HepG2 (cell line): ENCODE data around the gene FRMD4A.

Experiments used
- CTCF ChIP-seq: sonication (generic); formaldehyde crosslinking; IDR thresholded peaks from 2 replicates; pipeline ENCODE4 v1.5.0; 2020; ENCODE audit warnings: mild to moderate bottlenecking, missing genetic modification reagents, moderate library complexity
- EP300 ChIP-seq, 3 experiments: sonication (generic) in 1 of 3; formaldehyde crosslinking in 1 of 3; IDR thresholded peaks; 2 replicates each; pipeline versions ENCODE4 v1.5.1 to v1.6.1; 2011 to 2020; ENCODE audit warnings: low read depth in 2 of 3, low read length in 2 of 3, borderline replicate concordance in 1 of 3, improper control_type of control experiment in 1 of 3, mild to moderate bottlenecking in 1 of 3, missing genetic modification reagents in 1 of 3, moderate library complexity in 1 of 3
- HCFC1 ChIP-seq: fragments of 150-350 bp; IDR thresholded peaks from 2 replicates; pipeline ENCODE4 v1.6.1; 2014; ENCODE audit warnings: low read depth, low read length
- IRX3 ChIP-seq: sonication (generic); formaldehyde crosslinking; IDR thresholded peaks from 2 replicates; pipeline ENCODE4 v1.8.1; 2023; ENCODE audit warnings: mild to moderate bottlenecking, low read depth, missing genetic modification reagents, borderline replicate concordance
- PHB2 ChIP-seq: fragments of 450-650 bp; IDR thresholded peaks from 2 replicates; pipeline ENCODE4 v1.6.1; 2018; ENCODE audit not compliant: partially characterized antibody
- RFXANK ChIP-seq: IDR thresholded peaks from 2 replicates; pipeline ENCODE4 v1.6.1; 2016
- ZBTB34 ChIP-seq: sonication (generic); formaldehyde crosslinking; IDR thresholded peaks from 2 replicates; pipeline ENCODE4 v1.8.0; 2022; ENCODE audit warnings: mild to moderate bottlenecking, missing genetic modification reagents
- ZFX ChIP-seq: sonication (generic); formaldehyde crosslinking; IDR thresholded peaks from 2 replicates; pipeline ENCODE4 v1.4.0; 2020; ENCODE audit warnings: mild to moderate bottlenecking, low read depth, missing genetic modification reagents, moderate library complexity
- ZNF512 ChIP-seq: sonication (generic); formaldehyde crosslinking; IDR thresholded peaks from 2 replicates; pipeline ENCODE4 v1.4.0; 2020; ENCODE audit warnings: mild to moderate bottlenecking, missing genetic modification reagents

GRCh38 chr10:13658871-13659685, 671.6 kb downstream of the FRMD4A start:
- no peak for TF ChIP-seq ZFX (CRISPR knock-in tag)
- no peak for TF ChIP-seq CTCF (CRISPR knock-in tag)
- TF ChIP-seq RFXANK (CRISPR knock-in tag): no peak
- no peak for TF ChIP-seq ZBTB34 (CRISPR knock-in tag)
- no peak for TF ChIP-seq ZNF512 (CRISPR knock-in tag)
- TF ChIP-seq EP300 (IDR thresholded peaks at IDR 0.05; ENCODE audit: low read depth in 2 of 2, low read length in 2 of 2): no peak
- no peak for TF ChIP-seq EP300 (CRISPR knock-in tag; IDR thresholded peaks at IDR 0.05; ENCODE audit: borderline replicate concordance)
- no peak for TF ChIP-seq HCFC1
- TF ChIP-seq PHB2: no peak
- TF ChIP-seq IRX3 (CRISPR knock-in tag): no peak
